ENCODE data around the gene C16orf92.
A peak's percentile ranks its signal among the peaks of the same experiment; 100 is the strongest.

The C16orf92 gene

GRCh38 chr16:30066761-30067583, 44.0 kb downstream of the C16orf92 start:
- in situ Hi-C loops (cut with MboI; ENCODE audit: low pct_unique_long_range_greater_than_20kb, low sequenced_read_pairs): no loop called here
- no peak for DNase-seq

GRCh38 chr16:30067584-30067916, 44.6 kb downstream of the C16orf92 start:
- in situ Hi-C loops (cut with MboI; ENCODE audit: low pct_unique_long_range_greater_than_20kb, low sequenced_read_pairs): no loop called here
- DNase-seq: no peak

- no peak for DNase-seq
Observed at GRCh38 chr16:30068333-30068732, 45.3 kb downstream of the C16orf92 start.

GRCh38 chr16:30068750-30069610, 46.0 kb downstream of the C16orf92 start:
- in situ Hi-C loops (cut with MboI; ENCODE audit: low pct_unique_long_range_greater_than_20kb, low sequenced_read_pairs): no loop called here
- peak; percentile 57 for DNase-seq

More at GRCh38 chr16:30068333-30068732, 45.3 kb downstream of the C16orf92 start:
- in situ Hi-C loops (cut with MboI; ENCODE audit: low pct_unique_long_range_greater_than_20kb, low sequenced_read_pairs): no loop called here

- in situ Hi-C loops (cut with MboI; ENCODE audit: low pct_unique_long_range_greater_than_20kb, low sequenced_read_pairs): no loop called here
- no peak for DNase-seq
Observed at GRCh38 chr16:30069611-30070462, 46.8 kb downstream of the C16orf92 start.

GRCh38 chr16:30070490-30070889, 47.5 kb downstream of the C16orf92 start:
- DNase-seq: no peak
- in situ Hi-C loops (cut with MboI; ENCODE audit: low pct_unique_long_range_greater_than_20kb, low sequenced_read_pairs): no loop called here
